MM.1S (cell line): ENCODE measurements around the gene NXT1.

ENCODE experiments used
- EZH2 ChIP-seq: fragments of 300-600 bp; sonication (generic); optimal IDR thresholded peaks from 2 replicates; pipeline ENCODE3; 2017; ENCODE audit warnings: low read depth, mild to moderate bottlenecking, antibody characterized with exemption, low read length, mixed read lengths
- EZH2phosphoT487 ChIP-seq: fragments of 300-600 bp; sonication (generic); IDR thresholded peaks from 2 replicates; pipeline ENCODE4 v1.6.1; 2018; ENCODE audit warnings: antibody characterized with exemption, low read length

DNA sequence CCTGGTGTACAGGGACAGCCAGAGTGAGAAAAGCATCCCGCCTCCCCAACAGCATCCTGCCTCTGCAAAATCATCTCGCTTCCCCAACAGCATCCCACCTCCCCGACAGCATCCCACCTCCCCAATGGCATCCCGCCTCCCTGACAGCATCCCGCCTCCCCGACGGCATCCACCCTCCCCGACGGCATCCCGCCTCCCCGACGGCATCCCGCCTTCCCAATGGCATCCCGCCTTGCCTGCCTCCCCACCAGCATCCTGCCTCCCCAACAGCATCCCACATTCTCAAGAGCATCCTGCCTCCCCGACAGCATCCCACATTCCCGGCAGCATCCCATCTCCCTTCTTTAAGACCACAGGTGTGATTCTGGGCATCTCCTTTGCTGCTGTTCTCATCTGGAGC is 46.0 kb upstream of the NXT1 start:
- TF ChIP-seq EZH2 = no peak
- TF ChIP-seq EZH2phosphoT487 = no peak
